ENCODE results near the gene RBM3. TPM values are rescaled to one million over a fixed set of nuclear protein-coding genes. Genes with fewer than 3 reads are reported as not detected.

Gene RBM3
- polyA plus RNA-seq, 1 donor: 300 TPM

DNA sequence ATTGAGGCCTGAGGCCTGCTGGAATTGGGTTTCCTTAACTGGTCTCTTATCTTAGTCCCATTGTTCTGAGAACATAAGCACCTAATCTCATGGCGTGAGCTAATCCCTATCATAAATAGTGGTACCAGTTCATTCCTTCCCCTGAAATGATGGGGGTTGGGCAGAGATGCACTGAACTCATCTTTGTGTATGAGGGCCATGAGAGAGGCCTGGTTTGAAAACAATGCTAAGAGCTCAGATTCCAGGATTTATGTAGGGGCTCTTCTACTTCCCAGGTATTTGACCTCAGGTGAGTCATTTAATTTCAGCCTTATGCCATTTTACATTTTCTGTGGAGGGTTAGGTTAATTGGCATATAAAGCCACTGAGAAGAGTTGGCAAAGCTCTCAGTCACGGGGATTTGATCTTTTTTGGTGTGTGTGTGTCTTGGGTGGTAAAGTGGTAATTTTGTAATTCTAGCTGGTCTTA is 4.4 kb downstream of the RBM3 start:
- no peak for DNase-seq

DNA sequence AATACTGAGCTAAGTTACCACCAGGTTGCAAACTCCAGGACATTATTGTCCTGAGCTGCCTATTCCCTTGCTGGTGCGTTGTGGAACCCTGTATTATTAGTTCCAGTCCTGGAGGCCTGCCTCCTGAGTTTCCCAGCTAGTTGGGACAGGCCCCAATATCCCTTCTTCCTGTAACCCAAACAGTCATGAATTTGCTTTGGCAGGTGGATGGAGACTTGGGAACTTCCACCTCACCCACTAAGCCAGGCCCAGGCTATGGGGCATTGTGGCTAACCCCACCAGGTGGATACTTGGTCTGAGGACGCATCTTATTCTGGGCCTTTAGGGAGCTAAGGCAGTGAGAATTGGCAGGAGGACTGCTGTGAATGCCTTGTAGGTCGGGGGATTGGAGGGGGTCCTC is 5.0 kb downstream of the RBM3 start:
- DNase-seq: no peak

DNA sequence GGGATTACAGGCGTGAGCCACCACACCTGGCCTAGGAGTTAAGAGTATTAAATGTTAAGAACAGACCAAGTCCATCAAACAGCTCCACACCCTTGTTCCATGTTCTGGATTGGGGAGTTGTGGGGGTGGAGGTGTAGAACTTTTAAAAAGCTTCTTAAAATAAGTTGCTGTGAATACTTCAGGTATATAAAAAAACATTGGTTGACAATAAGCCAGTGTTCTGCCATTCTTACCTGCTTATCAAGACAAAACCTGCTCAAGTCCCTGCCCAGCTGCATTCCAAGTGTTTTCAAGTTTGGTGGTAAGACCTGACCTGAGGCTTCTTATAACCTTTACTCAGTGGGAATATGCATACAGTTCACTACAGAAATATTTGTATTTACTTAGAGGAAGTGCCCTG is 6.4 kb downstream of the RBM3 start:
- DNase-seq: no peak

- DNase-seq: no peak
These were observed 10.4 kb downstream of the RBM3 start for GRCh38 chrX:48584698-48585097.

DNA sequence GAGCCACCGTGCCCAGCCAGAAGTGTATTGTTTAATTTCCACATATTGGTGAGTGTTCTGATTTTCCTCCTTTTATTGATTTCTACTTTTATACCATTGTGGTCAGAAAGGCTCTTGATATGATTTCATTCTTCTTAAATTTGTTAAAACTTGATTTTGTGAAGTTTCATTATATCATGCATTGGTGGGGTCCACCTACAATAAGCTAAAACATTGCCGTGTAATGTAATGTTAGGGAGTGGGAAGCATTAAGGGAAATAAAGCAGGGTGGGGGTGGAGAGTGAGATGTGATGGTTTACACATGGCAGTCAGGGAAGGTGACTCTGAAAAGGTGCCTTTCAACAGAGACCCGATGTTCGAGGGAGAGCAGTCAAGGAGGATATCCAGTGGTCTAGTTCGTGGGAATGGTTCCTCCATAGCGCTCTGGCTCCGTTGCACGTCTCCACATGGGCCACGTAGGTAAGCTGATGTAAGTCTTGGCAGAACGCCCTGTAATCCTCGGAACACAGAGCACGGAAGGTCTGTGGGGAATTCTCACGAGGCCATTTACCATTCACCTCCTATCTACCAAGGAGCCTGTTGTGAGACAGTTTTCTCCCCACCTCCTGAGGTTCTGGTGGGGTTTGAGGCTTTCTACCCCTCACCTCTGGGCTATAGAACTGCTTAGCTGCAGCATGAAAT is 15.3 kb downstream of the RBM3 start:
- DNase-seq: no peak

- DNase-seq: no peak
These were observed 16.2 kb downstream of the RBM3 start for GRCh38 chrX:48590203-48591103.

- no peak for DNase-seq
These were observed 17.0 kb downstream of the RBM3 start for GRCh38 chrX:48591255-48591791.

DNA sequence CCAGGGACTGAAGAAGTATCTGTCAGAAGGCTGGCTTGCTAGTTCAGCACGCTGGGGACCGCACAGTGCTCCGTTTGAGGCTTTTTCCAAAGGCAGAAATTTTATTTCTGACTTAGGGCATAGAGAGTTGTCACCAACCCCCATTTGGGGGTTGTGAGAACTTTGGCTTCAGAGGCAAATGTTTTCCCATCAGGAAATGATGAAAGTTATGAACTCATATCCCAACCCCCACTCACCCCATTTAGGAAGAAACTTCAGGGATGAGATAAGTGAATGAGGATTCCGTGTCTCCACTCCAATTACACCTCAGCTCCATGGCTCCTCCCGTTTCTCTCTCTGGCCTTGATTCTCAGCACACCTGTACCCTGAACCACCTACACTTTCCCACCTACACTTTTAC is 18.7 kb downstream of the RBM3 start:
- DNase-seq: no peak

- no peak for DNase-seq
These were observed 21.6 kb downstream of the RBM3 start for GRCh38 chrX:48595929-48596328.

DNA sequence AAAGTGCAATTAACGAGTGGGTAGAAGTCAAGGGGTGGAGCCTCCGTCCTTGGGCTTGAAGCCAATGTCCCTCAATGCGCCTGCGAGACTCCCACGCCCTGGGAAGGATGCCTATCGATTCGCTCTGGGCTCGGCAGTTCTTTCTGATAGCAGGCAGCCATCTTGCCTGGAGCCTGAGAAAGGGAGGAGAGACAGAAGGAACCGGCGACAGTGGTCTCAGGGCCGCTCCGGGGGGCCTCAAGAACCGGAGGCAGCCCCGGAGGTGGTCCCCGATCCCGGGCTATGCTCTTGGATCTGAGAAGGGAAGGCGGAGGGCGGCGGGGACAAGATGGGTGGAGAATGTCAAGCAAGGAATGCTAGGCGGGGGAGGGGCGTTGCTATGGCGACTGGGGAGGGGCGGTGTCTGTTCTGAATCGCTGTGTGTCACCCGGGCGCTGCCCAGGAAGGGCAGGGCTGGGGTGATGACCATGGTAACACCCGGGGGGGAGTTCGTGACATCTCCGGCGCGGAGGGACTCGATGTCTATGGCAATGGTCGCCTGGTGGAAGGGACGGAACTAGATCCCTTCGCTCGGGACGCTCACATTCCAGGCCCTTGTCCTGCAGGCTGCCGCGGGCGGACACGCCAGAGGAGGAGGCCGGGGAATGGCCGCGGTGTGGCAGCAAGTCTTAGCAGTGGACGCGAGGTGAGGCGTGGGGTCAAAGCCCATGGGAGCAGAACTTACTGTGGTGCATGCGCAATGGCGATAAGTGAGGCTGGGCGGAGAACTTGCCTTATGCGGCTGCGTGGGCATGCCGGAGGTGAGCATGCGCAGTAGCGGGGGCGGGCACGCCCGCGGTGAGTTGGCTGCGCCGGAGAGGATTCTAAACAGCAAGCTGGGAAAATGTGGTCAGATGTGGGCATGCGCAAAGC is 23.3 kb downstream of the RBM3 start, which contains the start of gene WDR13:
TSS of gene WDR13 (plus strand) at position 140 of the 912 bp plus-strand sequence. CDS start at position 645, 505 bp downstream.
- peak; percentile 94 for DNase-seq

DNA sequence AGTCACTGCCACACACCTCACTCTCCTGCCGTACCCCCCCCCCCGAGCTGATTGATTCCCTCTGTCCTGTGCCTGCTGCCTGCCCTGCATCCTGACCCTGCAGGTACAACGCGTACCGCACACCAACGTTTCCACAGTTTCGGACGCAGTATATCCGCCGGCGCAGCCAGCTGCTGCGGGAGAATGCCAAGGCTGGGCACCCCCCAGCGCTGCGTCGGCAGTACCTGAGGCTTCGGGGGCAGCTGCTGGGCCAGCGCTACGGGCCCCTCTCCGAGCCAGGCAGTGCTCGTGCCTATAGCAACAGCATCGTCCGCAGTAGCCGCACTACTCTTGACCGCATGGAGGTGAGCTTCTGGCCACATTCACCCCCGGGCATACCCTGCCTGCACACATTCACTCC is 24.3 kb downstream of the RBM3 start:
- no peak for DNase-seq

DNA sequence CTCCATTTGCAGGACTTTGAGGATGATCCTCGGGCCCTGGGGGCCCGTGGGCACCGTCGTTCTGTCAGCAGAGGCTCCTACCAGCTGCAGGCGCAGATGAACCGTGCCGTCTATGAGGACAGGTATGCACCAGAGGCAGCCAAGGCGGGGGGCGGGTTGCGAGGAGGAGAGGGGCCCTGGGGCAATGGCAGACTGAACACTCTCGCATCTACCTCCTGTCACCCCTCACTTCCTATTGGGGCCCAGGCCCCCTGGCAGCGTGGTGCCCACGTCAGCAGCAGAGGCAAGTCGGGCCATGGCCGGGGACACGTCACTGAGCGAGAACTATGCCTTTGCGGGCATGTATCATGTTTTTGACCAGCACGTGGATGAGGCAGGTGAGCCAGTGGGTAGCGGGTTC is 25.1 kb downstream of the RBM3 start:
- DNase-seq: no peak

GRCh38 chrX:48600226-48600625 is 25.9 kb downstream of the RBM3 start:
- no peak for DNase-seq

DNA sequence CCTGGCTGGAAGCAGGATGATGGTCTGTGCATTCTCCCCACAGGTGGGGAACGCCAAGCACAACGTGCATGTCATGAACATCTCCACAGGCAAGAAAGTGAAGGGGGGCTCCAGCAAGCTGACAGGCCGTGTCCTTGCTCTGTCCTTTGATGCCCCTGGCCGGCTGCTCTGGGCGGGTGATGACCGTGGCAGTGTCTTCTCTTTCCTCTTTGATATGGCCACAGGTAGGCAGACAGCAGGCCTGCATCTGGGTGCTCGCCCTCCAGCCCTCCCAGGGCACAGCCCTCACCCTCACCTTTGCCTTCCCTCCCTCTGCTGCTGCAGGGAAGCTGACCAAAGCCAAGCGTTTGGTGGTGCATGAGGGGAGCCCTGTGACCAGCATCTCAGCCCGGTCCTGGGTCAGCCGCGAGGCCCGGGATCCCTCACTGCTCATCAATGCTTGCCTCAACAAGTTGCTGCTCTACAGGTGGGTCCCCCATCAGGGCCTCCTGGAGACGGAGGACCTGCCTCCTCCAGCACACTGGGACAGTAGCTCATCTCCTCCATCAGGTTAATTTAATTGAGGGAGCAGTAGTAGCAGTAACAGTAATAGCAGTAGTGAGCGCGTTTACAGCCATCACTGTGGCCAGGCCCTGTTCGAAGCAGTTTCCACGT is 27.6 kb downstream of the RBM3 start:
- DNase-seq: no peak

GRCh38 chrX:48604701-48605100 is 30.4 kb downstream of the RBM3 start:
- DNase-seq: no peak

GRCh38 chrX:48606091-48606490 is 31.8 kb downstream of the RBM3 start:
- DNase-seq: no peak

- DNase-seq: no peak
These were observed 37.4 kb downstream of the RBM3 start for GRCh38 chrX:48611703-48612102.

DNA sequence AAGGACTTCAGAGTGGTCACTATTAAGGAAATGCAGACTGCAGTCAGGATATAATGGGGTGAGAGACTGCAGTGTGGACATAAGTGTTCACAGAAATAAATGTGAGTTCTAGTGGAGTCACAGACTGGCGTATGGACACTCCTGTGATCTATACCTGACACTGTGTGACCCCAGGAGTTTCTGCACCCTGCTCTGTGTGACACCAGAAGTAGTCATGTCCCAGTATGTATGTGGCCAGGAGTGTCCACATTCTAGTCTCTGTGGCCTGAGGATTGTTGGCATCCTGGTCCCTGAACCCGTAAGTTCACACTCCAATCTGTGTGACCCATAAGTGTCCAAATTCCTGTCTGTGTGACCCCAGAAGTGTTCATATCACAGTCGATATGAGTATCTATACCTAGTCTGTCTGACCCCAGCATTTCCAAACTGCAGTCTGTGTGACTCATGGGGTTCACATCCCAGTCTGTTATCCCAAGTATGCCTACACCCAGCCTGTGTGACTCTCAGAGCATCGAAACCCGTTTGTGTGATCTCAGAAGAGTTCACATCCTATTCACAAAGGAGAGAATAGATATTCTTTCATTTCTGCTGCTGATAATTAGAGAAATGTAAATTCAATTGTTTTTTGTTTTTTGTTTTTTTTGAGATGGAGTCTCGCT is 39.3 kb downstream of the RBM3 start:
- DNase-seq: no peak

DNA sequence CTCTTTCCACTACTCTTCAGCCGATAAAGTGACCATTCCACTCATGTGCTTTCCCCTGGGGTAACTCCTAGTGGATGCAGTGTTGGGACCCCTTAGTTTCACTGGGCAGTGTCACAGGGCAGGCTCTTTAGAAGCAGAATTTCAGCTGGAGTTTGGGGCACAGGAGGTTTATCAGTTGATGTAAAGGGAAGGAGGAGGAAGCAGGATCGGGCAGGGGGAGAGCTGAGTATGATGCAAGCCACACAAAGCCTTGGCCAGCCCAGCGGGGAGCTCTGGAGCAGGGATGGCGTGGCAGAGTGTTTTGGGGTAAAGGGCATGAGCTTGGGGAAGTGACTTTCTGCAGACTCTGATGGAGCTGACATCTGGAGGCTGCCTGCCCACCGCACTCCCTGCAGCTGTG is 42.3 kb downstream of the RBM3 start:
- DNase-seq: no peak

DNA sequence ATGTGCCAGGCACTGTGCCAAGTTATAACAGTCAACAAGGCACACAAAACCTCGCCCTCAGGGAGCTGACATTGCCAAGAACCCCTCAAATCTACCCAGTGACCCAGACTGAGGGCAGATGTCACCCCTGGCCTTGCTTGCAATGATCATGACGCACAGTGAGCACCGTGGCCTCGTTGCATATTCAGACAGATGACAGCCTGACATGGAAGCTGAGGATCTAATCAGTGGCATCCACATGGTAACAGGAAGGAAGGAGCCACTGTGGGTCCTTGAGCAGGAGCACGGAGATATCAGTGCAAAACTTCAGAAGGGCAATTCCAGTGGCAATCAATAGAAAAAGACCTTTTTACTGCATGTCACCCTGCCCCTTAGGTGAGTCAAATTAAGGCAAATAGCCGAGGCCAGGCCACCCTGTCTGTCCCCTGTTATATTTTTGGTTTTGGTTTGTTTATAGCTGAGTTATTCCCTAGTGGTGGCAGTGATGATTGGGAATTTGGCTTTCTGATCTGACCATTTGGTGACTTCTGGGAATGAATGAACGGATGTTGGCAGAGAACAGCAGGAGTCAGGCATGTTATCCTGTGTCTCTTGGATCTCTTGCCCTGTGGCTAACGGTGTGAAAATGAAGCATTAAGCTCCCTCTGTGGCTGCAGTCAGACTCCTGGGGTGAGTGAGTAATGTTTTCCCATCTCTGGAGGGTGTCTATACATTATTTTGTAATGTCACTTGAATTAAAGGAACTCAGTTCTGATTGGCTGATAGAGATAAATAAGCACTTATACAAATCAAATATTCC is 43.5 kb downstream of the RBM3 start:
- DNase-seq: no peak
